ENCODE measurements around the gene COL27A1. TPM values are rescaled to one million over a fixed set of nuclear protein-coding genes. Genes with fewer than 3 reads are reported as not detected.

The COL27A1 gene
- total RNA-seq, 1 donor from 2014 or later: 13.0 TPM

GRCh38 chr9:114156657-114157421, 1.5 kb downstream of the COL27A1 start:
- intact Hi-C loops (cut with DNase I): no loop called here
- peak; percentile 69 to 71 for ATAC-seq

GRCh38 chr9:114157516-114158176, 2.3 kb downstream of the COL27A1 start:
- peaks cover 31% of the 10 kb centered on the region for H3K27me3 ChIP-seq (ENCODE audit: low read depth)
- DNase-seq (no peak), ATAC-seq (no peak)
- TF ChIP-seq CTCF (IDR thresholded peaks at IDR 0.05): no peak
- H3K4me3 ChIP-seq: no peak overlapping the region
- intact Hi-C loops (cut with DNase I): no loop called here
- H3K36me3 ChIP-seq: no peaks in the 10 kb centered on the region
- H3K27ac ChIP-seq: no peak overlapping the region
- peaks cover 20% of the 10 kb centered on the region for H3K4me1 ChIP-seq
- H3K9me3 ChIP-seq: no peaks in the 10 kb centered on the region

More at GRCh38 chr9:114156657-114157421, 1.5 kb downstream of the COL27A1 start:
- Histone ChIP-seq H3K36me3 (no peaks in the 10 kb centered on the region), H3K4me1 (peaks cover 20% of the 10 kb centered on the region), H3K9me3 (no peaks in the 10 kb centered on the region), H3K27me3 (ENCODE audit: low read depth) (peaks cover 36% of the 10 kb centered on the region), H3K4me3 (peak overlapping the region; percentile 61), H3K27ac (no peak overlapping the region)
- no peak for TF ChIP-seq CTCF (IDR thresholded peaks at IDR 0.05)
- DNase-seq: peak; percentile 64

- ATAC-seq (no peak), DNase-seq (no peak)
- Histone ChIP-seq H3K27me3 (ENCODE audit: low read depth) (peaks cover 22% of the 10 kb centered on the region), H3K4me1 (peaks cover 25% of the 10 kb centered on the region), H3K36me3 (no peaks in the 10 kb centered on the region), H3K27ac (no peak overlapping the region), H3K4me3 (no peak overlapping the region), H3K9me3 (no peaks in the 10 kb centered on the region)
- no peak for TF ChIP-seq CTCF (IDR thresholded peaks at IDR 0.05)
- intact Hi-C loops (cut with DNase I): no loop called here
These were observed 3.3 kb downstream of the COL27A1 start for GRCh38 chr9:114158482-114159130.

- H3K36me3 ChIP-seq: no peaks in the 10 kb centered on the region
- intact Hi-C loops (cut with DNase I): no loop called here
- TF ChIP-seq CTCF (IDR thresholded peaks at IDR 0.05): no peak
These were observed 4.4 kb downstream of the COL27A1 start for GRCh38 chr9:114159691-114160090.

GRCh38 chr9:114161513-114161912, 6.2 kb downstream of the COL27A1 start:
- H3K27ac ChIP-seq: no peak overlapping the region
- intact Hi-C loops (cut with DNase I): no loop called here
- no peak for ATAC-seq
- no peaks in the 10 kb centered on the region for H3K27me3 ChIP-seq (ENCODE audit: low read depth)
- TF ChIP-seq CTCF (IDR thresholded peaks at IDR 0.05): no peak
- no peaks in the 10 kb centered on the region for H3K9me3 ChIP-seq
- no peaks in the 10 kb centered on the region for H3K36me3 ChIP-seq
- H3K4me3 ChIP-seq: no peak overlapping the region
- DNase-seq: no peak
- peaks cover 11% of the 10 kb centered on the region for H3K4me1 ChIP-seq

More at GRCh38 chr9:114159691-114160090, 4.4 kb downstream of the COL27A1 start:
- peaks cover 11% of the 10 kb centered on the region for H3K27me3 ChIP-seq (ENCODE audit: low read depth)
- no peak overlapping the region for H3K27ac ChIP-seq
- no peak overlapping the region for H3K4me3 ChIP-seq
- H3K9me3 ChIP-seq: no peaks in the 10 kb centered on the region
- H3K4me1 ChIP-seq: peaks cover 19% of the 10 kb centered on the region
- DNase-seq: no peak
- ATAC-seq: no peak
